HG02571 (cell line): ENCODE data around the gene ADRA2A.

Source experiments
- ATAC-seq: cut with Tn5 transposase; IDR thresholded peaks from one replicate; pipeline ENCODE4 v1.9.1; 2021; ENCODE audit warnings: mild to moderate bottlenecking, moderate library complexity; ENCODE audit not compliant: unreplicated experiment

The ADRA2A gene

GRCh38 chr10:111083222-111084095, 6.6 kb downstream of the ADRA2A start:
- no peak for ATAC-seq

GRCh38 chr10:111084366-111085255, 7.8 kb downstream of the ADRA2A start:
- ATAC-seq, result no peak

GRCh38 chr10:111085690-111086353, 9.0 kb downstream of the ADRA2A start:
- ATAC-seq, result no peak

- ATAC-seq, result no peak
Measured at GRCh38 chr10:111086574-111086973, 9.7 kb downstream of the ADRA2A start.

GRCh38 chr10:111087331-111087756, 10.5 kb downstream of the ADRA2A start:
- ATAC-seq, result no peak

- ATAC-seq, result no peak
Measured at GRCh38 chr10:111087968-111088505, 11.2 kb downstream of the ADRA2A start.

- no peak for ATAC-seq
Measured at GRCh38 chr10:111089293-111089692, 12.5 kb downstream of the ADRA2A start.

GRCh38 chr10:111091833-111092232, 15.0 kb downstream of the ADRA2A start:
- no peak for ATAC-seq

GRCh38 chr10:111093741-111094380, 17.0 kb downstream of the ADRA2A start:
- ATAC-seq, result no peak

GRCh38 chr10:111098679-111099437, 22.0 kb downstream of the ADRA2A start:
- ATAC-seq, result no peak

- no peak for ATAC-seq
Measured at GRCh38 chr10:111100198-111100597, 23.4 kb downstream of the ADRA2A start.

GRCh38 chr10:111101796-111102195, 25.0 kb downstream of the ADRA2A start:
- no peak for ATAC-seq

- ATAC-seq, result no peak
Measured at GRCh38 chr10:111102359-111102837, 25.6 kb downstream of the ADRA2A start.

- ATAC-seq, result no peak
Measured at GRCh38 chr10:111103196-111103840, 26.5 kb downstream of the ADRA2A start.

- no peak for ATAC-seq
Measured at GRCh38 chr10:111104811-111105210, 28.0 kb downstream of the ADRA2A start.

GRCh38 chr10:111106081-111106480, 29.3 kb downstream of the ADRA2A start:
- ATAC-seq, result no peak

GRCh38 chr10:111107023-111107422, 30.2 kb downstream of the ADRA2A start:
- ATAC-seq, result no peak

- no peak for ATAC-seq
Measured at GRCh38 chr10:111107846-111108245, 31.0 kb downstream of the ADRA2A start.

GRCh38 chr10:111108441-111108840, 31.6 kb downstream of the ADRA2A start:
- no peak for ATAC-seq
